GM12873 (cell line): ENCODE measurements around the gene ICAM3.

Experiments
- TF ChIP-seq, protein P1 (sequence below): IDR thresholded peaks from 2 replicates; pipeline ENCODE4 v1.5.1; 2012; ENCODE audit warnings: low read depth, mild to moderate bottlenecking, moderate library complexity, low read length, control low read depth; ENCODE audit not compliant: insufficient read depth; ENCODE audit errors: missing control alignments

The ICAM3 gene

DNA sequence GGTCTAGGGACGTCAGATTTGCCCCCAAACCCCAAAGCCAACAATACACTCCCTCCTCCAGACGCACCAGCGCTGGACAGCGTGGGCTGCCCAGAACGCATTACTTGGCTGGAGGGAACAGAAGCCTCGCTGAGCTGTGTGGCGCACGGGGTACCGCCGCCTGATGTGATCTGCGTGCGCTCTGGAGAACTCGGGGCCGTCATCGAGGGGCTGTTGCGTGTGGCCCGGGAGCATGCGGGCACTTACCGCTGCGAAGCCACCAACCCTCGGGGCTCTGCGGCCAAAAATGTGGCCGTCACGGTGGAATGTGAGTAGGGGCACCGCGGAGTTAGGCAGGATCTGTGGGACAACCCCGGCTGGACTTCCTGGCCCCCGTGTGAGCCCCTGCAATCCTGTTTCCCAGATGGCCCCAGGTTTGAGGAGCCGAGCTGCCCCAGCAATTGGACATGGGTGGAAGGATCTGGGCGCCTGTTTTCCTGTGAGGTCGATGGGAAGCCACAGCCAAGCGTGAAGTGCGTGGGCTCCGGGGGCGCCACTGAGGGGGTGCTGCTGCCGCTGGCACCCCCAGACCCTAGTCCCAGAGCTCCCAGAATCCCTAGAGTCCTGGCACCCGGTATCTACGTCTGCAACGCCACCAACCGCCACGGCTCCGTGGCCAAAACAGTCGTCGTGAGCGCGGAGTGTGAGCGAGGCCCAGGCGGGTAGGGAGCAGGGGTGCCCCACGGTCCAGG lies 45.6 kb downstream of the ICAM3 start:
- TF ChIP-seq, protein P1, sequence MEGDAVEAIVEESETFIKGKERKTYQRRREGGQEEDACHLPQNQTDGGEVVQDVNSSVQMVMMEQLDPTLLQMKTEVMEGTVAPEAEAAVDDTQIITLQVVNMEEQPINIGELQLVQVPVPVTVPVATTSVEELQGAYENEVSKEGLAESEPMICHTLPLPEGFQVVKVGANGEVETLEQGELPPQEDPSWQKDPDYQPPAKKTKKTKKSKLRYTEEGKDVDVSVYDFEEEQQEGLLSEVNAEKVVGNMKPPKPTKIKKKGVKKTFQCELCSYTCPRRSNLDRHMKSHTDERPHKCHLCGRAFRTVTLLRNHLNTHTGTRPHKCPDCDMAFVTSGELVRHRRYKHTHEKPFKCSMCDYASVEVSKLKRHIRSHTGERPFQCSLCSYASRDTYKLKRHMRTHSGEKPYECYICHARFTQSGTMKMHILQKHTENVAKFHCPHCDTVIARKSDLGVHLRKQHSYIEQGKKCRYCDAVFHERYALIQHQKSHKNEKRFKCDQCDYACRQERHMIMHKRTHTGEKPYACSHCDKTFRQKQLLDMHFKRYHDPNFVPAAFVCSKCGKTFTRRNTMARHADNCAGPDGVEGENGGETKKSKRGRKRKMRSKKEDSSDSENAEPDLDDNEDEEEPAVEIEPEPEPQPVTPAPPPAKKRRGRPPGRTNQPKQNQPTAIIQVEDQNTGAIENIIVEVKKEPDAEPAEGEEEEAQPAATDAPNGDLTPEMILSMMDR, result no peak

DNA sequence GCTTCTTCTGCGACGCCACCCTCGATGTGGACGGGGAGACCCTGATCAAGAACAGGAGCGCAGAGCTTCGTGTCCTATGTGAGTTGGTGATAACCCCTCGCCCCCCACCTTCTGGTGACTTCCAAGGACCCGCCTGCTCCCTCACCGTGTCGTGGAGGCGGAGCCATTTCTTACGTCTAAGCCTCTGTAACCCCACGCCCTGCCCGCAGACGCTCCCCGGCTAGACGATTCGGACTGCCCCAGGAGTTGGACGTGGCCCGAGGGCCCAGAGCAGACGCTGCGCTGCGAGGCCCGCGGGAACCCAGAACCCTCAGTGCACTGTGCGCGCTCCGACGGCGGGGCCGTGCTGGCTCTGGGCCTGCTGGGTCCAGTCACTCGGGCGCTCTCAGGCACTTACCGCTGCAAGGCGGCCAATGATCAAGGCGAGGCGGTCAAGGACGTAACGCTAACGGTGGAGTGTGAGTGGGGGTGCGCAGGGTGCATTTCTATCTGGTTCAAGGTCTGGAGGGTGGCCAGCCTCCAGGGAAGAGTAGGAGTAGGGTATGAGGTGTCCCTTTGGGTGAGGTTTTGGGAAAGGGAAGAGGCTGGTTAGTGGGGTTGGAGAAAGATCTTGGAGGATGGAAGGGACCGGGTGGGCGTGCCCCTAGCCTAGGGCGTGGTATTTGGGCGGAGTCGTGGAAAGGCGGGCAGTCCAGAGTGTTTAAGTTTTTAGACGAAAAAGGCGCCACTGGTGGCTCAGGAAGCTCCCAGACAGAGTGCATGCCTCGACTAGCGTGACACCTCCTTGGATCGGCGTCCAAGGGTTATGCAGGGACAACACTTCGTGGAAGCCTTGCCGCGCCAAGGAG lies 46.4 kb downstream of the ICAM3 start:
- TF ChIP-seq, protein P1, result no peak

DNA sequence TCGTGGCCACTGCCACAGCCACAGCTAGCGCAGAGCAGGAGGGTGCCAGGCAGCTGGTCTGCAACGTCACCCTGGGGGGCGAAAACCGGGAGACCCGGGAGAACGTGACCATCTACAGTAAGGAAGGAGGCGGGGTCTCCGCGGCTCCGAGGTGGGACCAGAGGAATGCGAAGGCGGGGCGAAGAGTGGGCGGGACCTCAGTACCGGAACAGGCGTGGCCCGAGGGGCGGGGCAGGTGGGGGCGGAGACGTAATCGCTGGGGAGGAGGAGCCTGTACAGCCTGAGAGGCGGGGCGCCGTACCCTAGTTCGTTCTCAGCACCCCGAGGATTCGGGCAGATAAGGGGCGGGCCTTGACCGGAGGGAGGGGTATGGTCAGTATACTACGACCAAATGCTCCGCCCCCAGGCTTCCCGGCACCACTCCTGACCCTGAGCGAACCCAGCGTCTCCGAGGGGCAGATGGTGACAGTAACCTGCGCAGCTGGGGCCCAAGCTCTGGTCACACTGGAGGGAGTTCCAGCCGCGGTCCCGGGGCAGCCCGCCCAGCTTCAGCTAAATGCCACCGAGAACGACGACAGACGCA lies 47.1 kb downstream of the ICAM3 start:
- TF ChIP-seq, protein P1, result no peak

DNA sequence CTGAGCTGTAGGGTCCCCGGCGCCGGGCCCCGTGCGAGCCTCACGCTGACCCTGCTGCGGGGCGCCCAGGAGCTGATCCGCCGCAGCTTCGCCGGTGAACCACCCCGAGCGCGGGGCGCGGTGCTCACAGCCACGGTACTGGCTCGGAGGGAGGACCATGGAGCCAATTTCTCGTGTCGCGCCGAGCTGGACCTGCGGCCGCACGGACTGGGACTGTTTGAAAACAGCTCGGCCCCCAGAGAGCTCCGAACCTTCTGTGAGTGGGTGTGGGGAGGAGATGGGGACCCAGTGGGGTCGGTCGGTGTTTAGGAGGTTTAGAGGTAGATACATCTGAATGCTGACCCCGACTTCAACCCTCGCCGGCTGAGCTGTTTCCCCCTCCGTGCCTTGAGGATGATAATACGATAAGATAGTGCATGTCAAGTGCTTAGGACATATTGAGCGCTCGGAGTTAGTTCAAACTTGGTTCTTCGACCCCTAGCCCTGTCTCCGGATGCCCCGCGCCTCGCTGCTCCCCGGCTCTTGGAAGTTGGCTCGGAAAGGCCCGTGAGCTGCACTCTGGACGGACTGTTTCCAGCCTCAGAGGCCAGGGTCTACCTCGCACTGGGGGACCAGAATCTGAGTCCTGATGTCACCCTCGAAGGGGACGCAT lies 47.7 kb downstream of the ICAM3 start:
- TF ChIP-seq, protein P1, result no peak

DNA sequence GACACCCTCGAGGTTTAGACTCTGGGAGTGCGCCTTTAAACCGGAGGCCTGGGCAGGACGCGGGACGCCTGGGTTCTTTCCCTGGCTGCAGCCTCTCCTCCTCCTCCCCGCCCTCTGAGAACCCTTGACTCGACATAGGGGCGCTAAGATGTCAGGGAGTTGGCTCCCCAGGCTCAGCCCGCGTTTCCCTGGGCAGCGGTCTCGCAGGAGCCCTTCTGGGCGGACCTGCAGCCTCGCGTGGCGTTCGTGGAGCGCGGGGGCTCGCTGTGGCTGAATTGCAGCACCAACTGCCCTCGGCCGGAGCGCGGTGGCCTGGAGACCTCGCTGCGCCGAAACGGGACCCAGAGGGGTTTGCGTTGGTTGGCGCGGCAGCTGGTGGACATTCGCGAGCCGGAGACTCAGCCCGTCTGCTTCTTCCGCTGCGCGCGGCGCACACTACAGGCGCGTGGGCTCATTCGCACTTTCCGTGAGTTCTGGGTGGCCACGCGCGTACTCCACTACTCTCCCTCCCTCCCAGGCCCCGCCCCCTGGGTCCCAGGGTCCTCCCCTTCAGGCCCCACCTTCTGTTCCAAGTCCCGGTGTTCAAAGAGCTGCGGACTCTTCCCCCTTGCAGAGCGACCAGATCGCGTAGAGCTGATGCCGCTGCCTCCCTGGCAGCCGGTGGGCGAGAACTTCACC lies 48.4 kb downstream of the ICAM3 start:
- TF ChIP-seq, protein P1, result no peak

DNA sequence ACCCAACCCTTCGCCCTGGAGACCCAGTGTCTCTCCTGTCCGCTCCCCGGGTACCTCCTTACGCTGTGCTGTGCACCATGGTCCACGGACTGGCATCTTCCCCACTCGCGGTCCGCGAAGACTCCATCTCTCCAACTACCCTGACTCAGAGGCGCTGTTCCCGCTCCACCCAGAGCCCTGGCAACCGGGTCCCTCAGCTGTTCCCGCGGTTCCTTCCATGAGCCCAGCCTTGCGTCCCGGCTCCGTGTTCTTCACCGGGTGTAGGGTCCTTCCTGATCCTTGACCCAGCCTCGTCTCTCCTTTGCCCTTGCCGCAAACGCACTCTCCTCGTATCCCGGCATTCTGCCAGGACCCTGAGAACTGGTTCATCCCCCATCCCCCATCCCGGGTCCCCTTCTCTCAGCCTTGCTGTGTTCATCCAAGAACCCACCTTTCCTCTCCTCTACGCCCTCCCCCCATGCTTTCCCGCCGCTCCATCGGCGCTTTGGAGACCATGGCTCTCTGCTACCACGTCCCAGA lies 49.0 kb downstream of the ICAM3 start:
- TF ChIP-seq, protein P1, result no peak
